ENCODE measurements around the gene NRGN. TPM values are rescaled to one million over a fixed set of nuclear protein-coding genes. Genes with fewer than 3 reads are reported as not detected.

Gene NRGN
- total and polyA plus RNA-seq, 10 donors, result 12.7 to 61.2 (median 33.9) TPM

GRCh38 chr11:124747406-124748099 lies 7.8 kb downstream of the NRGN start:
- WGBS, 5 donors, result 72 to 84% (median 78%) methylated on average over 14 of the region's 14 CpGs
- TF ChIP-seq CTCF (IDR thresholded peaks at IDR 0.05 in 8 of 11, conservative IDR thresholded peaks at IDR 0.05 in 3 of 11), result no peak
- no peak for TF ChIP-seq POLR2A (IDR thresholded peaks at IDR 0.05)
- TF ChIP-seq POLR2AphosphoS5 (IDR thresholded peaks at IDR 0.05), result no peak
- peaks cover 0 to 71% (median 56%) of the 10 kb centered on the region in 6 donors for H3K4me1 ChIP-seq
- peak overlapping the region in 1 of 8 donors; percentile 80 for H3K4me3 ChIP-seq
- H3K36me3 ChIP-seq, result no peaks in the 10 kb centered on the region
- intact Hi-C loops (cut with DNase I; ENCODE audit: low total_unique reads), result no loop called here
- peaks cover 0 to 19% (median 0%) of the 10 kb centered on the region in 7 donors for H3K27me3 ChIP-seq (replicated peaks in 1 of 7)
- peak overlapping the region in 7 of 8 donors; percentile 7 to 91 (median 85) for H3K27ac ChIP-seq
- no peak for DNase-seq
- H3K9me3 ChIP-seq, result no peaks in the 10 kb centered on the region

- intact Hi-C loops (cut with DNase I; ENCODE audit: low total_unique reads), result no loop called here
- peaks cover 0 to 19% (median 0%) of the 10 kb centered on the region in 7 donors for H3K27me3 ChIP-seq (replicated peaks in 1 of 7)
- no peaks in the 10 kb centered on the region for H3K9me3 ChIP-seq
- no peak for DNase-seq
- 66 to 83% (median 75%) methylated on average over 7 of the region's 7 CpGs for WGBS, 5 donors
- H3K4me3 ChIP-seq, result no peak overlapping the region
- no peak for TF ChIP-seq POLR2A (IDR thresholded peaks at IDR 0.05)
- TF ChIP-seq POLR2AphosphoS5 (IDR thresholded peaks at IDR 0.05), result no peak
- no peak for TF ChIP-seq CTCF (IDR thresholded peaks at IDR 0.05 in 8 of 11, conservative IDR thresholded peaks at IDR 0.05 in 3 of 11)
- H3K27ac ChIP-seq, result peak overlapping the region in 7 of 8 donors; percentile 7 to 87 (median 54)
- H3K4me1 ChIP-seq, result peaks cover 0 to 76% (median 58%) of the 10 kb centered on the region in 6 donors
- H3K36me3 ChIP-seq, result no peaks in the 10 kb centered on the region
Measured at GRCh38 chr11:124748100-124748418, 8.3 kb downstream of the NRGN start.

DNA sequence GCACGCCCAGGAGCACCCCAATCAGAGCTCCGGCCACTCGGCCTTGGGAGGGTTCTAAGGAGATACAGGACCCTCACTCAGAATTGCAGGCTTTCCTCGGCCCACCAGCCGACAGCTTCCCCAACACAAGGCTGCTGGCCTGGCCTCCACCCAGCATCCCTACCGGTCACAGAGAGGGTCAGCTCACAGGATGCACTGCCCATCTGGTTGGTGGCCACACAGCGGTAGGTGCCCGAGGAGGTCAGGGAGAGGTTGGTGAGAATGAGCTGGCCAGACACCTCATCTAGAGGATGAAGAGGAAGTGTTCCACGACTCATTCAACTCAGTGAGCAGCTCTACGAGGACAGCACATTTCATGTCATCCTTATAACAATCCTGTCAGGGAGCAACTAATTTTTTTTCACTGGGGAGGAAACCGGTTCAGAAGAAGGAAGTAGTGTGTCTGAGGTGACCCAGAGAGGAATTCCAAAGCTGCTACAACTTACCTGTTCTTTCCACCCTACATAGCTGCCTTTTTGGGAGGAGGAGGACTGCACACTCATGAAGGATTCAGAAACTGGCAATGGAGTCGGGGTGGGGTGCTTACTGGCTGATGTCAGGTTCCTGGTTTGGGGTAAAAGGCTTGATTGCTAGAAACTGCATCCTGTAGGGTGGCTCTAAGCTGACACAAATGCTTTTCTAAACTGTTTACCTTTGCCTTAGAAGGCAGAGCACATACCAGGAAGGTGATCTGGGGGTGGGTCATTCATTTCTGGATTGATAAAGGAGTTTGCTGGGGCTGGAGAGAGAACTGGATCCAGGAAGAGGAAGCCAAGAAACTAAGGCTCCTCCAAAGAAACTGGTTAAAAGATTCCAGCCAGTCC lies 9.0 kb downstream of the NRGN start:
- Histone ChIP-seq H3K36me3 (no peaks in the 10 kb centered on the region), H3K27me3 (replicated peaks in 1 of 7) (peaks cover 0 to 19% (median 0%) of the 10 kb centered on the region in 7 donors), H3K4me3 (no peak overlapping the region), H3K4me1 (peaks cover 0 to 82% (median 58%) of the 10 kb centered on the region in 6 donors), H3K27ac (peak overlapping the region in 7 of 8 donors; percentile 7 to 87 (median 54)), H3K9me3 (no peaks in the 10 kb centered on the region)
- no peak for TF ChIP-seq CTCF (IDR thresholded peaks at IDR 0.05 in 8 of 11, conservative IDR thresholded peaks at IDR 0.05 in 3 of 11)
- TF ChIP-seq POLR2AphosphoS5 (IDR thresholded peaks at IDR 0.05), result peak; percentile 83 to 86 (median 85)
- intact Hi-C loops (cut with DNase I; ENCODE audit: low total_unique reads), result no loop called here
- WGBS, 5 donors, result 41 to 54% (median 49%) methylated on average over 9 to 12 of the region's 12 CpGs
- peak; percentile 84 for DNase-seq

GRCh38 chr11:124749912-124750311 lies 10.2 kb downstream of the NRGN start:
- Histone ChIP-seq H3K4me1 (peaks cover 0 to 80% (median 58%) of the 10 kb centered on the region in 6 donors), H3K36me3 (no peaks in the 10 kb centered on the region), H3K27ac (peak overlapping the region in 1 of 8 donors; percentile 87), H3K4me3 (no peak overlapping the region), H3K9me3 (no peaks in the 10 kb centered on the region), H3K27me3 (replicated peaks in 1 of 7) (peaks cover 0 to 19% (median 0%) of the 10 kb centered on the region in 7 donors)
- TF ChIP-seq CTCF (IDR thresholded peaks at IDR 0.05 in 8 of 11, conservative IDR thresholded peaks at IDR 0.05 in 3 of 11), result no peak
- TF ChIP-seq POLR2AphosphoS5 (IDR thresholded peaks at IDR 0.05), result no peak
- no peak for TF ChIP-seq POLR2A (IDR thresholded peaks at IDR 0.05)
- intact Hi-C loops (cut with DNase I; ENCODE audit: low total_unique reads), result no loop called here
- WGBS, 5 donors, result 70 to 88% (median 82%) methylated on average over 1 of the region's 1 CpG
- DNase-seq, result no peak
